Hematopoietic multipotent progenitor cell treated with erythropoietin and hydrocortisone succinate and interleukin-3 and kit ligand, for 4 days (in vitro differentiated cells): ENCODE measurements around the gene PAX1.

Experiments
- DNase-seq: peaks from one replicate; pipeline ENCODE4 v3.0.0-alpha.2; 2015

The PAX1 gene

GRCh38 chr20:21705575-21706260 is at the start of gene PAX1:
TSS of gene PAX1 (plus strand) at chr20:21705664. CDS start at chr20:21705713, 49 bp downstream.
- peak; percentile 22 for DNase-seq

- DNase-seq = no peak
Measured at GRCh38 chr20:21656308-21657067, 49.0 kb upstream of the PAX1 start.

- no peak for DNase-seq
Measured at GRCh38 chr20:21661488-21662055, 43.9 kb upstream of the PAX1 start.

- no peak for DNase-seq
Measured at GRCh38 chr20:21663465-21663864, 42.0 kb upstream of the PAX1 start.

- no peak for DNase-seq
Measured at GRCh38 chr20:21665687-21666446, 39.6 kb upstream of the PAX1 start.

GRCh38 chr20:21670126-21670525 is 35.3 kb upstream of the PAX1 start:
- no peak for DNase-seq

GRCh38 chr20:21670981-21671380 is 34.5 kb upstream of the PAX1 start:
- no peak for DNase-seq

- DNase-seq = no peak
Measured at GRCh38 chr20:21677261-21677660, 28.2 kb upstream of the PAX1 start.

GRCh38 chr20:21677781-21678180 is 27.7 kb upstream of the PAX1 start:
- no peak for DNase-seq

- DNase-seq = no peak
Measured at GRCh38 chr20:21681234-21681921, 24.1 kb upstream of the PAX1 start.

GRCh38 chr20:21681922-21682318 is 23.5 kb upstream of the PAX1 start:
- DNase-seq = no peak

- DNase-seq = no peak
Measured at GRCh38 chr20:21682521-21682954, 22.9 kb upstream of the PAX1 start.

GRCh38 chr20:21684671-21685070 is 20.8 kb upstream of the PAX1 start:
- no peak for DNase-seq

GRCh38 chr20:21685981-21686380 is 19.5 kb upstream of the PAX1 start:
- DNase-seq = no peak

- peak; percentile 31 for DNase-seq
Measured at GRCh38 chr20:21693322-21693721, 12.1 kb upstream of the PAX1 start.

GRCh38 chr20:21698494-21699215 is 6.8 kb upstream of the PAX1 start:
- DNase-seq = no peak

- no peak for DNase-seq
Measured at GRCh38 chr20:21699216-21699508, 6.3 kb upstream of the PAX1 start.

GRCh38 chr20:21701171-21701876 is 4.1 kb upstream of the PAX1 start:
- DNase-seq = no peak

GRCh38 chr20:21702016-21702415 is 3.4 kb upstream of the PAX1 start:
- DNase-seq = no peak

- DNase-seq = peak; percentile 75
Measured at GRCh38 chr20:21702553-21703470, 2.7 kb upstream of the PAX1 start.
